ENCODE data around the gene LSM14B. TPM values are rescaled to one million over a fixed set of nuclear protein-coding genes. Genes with fewer than 3 reads are reported as not detected.

The LSM14B gene
- total RNA-seq, 2 donors from 2014 or later: 39.7 to 87.1 TPM

DNA sequence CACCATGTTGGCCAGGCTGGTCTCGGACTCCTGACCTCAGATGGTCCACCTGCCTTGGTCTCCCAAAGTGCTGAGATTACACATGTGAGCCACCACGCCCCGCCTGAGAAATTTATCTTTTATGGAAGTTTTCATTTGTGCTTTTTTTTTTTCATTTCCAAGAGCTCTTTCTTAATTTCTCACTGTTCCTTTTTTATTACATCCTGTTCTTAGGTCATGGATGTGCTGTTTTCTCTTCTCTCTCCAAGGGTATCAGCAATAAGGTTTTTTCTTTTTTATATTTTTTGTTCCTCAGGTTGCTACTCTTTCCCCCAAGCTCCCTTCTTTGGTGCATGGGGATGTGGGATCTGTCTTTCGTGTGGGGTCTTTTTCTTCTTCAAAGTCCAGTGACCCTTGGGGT, 21.2 kb upstream of the LSM14B start:
- TF ChIP-seq POLR2AphosphoS5 (IDR thresholded peaks at IDR 0.05): no peak
- no peak for TF ChIP-seq POLR2A (IDR thresholded peaks at IDR 0.05)
- TF ChIP-seq, protein P1, sequence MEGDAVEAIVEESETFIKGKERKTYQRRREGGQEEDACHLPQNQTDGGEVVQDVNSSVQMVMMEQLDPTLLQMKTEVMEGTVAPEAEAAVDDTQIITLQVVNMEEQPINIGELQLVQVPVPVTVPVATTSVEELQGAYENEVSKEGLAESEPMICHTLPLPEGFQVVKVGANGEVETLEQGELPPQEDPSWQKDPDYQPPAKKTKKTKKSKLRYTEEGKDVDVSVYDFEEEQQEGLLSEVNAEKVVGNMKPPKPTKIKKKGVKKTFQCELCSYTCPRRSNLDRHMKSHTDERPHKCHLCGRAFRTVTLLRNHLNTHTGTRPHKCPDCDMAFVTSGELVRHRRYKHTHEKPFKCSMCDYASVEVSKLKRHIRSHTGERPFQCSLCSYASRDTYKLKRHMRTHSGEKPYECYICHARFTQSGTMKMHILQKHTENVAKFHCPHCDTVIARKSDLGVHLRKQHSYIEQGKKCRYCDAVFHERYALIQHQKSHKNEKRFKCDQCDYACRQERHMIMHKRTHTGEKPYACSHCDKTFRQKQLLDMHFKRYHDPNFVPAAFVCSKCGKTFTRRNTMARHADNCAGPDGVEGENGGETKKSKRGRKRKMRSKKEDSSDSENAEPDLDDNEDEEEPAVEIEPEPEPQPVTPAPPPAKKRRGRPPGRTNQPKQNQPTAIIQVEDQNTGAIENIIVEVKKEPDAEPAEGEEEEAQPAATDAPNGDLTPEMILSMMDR (IDR thresholded peaks at IDR 0.05): no peak
- no peak for DNase-seq (ENCODE audit: low spot score)
- Histone ChIP-seq H3K36me3 (no peaks in the 10 kb centered on the region), H3K9me3 (no peaks in the 10 kb centered on the region), H3K27me3 (replicated peaks; ENCODE audit: insufficient read depth) (no peaks in the 10 kb centered on the region), H3K4me1 (replicated peaks) (no peaks in the 10 kb centered on the region), H3K27ac (no peak overlapping the region), H3K4me3 (no peak overlapping the region)
- intact Hi-C loops (cut with DNase I): no loop called here
- 91% methylated on average over 4 of the region's 4 CpGs for WGBS

DNA sequence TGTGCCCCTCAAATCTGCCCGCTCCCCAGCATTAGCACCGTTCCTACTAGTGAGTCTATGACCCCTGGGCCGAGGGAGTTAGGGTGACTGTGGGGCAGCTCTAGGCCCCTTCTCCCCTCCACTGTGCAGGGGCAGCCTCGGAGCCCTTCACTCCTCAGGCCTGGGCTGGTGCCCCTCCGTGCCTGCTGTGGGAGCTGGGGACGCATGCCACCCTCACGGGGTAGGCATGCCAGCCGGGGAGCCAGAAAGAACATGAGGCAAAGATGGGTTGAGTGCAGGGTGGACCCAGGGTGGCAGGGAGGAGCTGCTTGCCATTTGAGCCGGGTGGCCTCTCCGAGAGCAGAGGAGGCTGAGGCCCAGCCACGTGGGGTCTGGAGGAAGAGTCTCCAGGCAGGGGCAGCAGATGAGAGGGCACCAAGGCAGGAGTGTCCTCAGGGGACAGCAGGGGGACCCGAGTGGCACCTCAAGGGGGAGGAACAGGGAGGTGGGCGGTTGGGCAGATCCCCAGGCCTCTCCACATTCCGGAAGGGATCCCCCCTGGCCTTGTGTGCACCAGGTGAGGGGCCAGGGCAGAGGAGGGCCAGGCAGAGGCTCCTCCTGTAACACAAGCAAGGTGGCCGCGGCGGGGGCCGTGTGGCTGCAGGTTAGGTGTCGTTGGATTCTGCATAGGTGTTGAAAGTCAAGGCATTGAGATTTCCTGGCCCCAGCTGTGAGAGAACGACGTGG, 18.6 kb upstream of the LSM14B start:
- no peak for TF ChIP-seq POLR2AphosphoS5 (IDR thresholded peaks at IDR 0.05)
- TF ChIP-seq, protein P1 (IDR thresholded peaks at IDR 0.05): no peak
- no peak for TF ChIP-seq POLR2A (IDR thresholded peaks at IDR 0.05)
- Histone ChIP-seq H3K27me3 (replicated peaks; ENCODE audit: insufficient read depth) (no peaks in the 10 kb centered on the region), H3K9me3 (no peaks in the 10 kb centered on the region), H3K4me3 (no peak overlapping the region), H3K36me3 (no peaks in the 10 kb centered on the region), H3K27ac (no peak overlapping the region), H3K4me1 (replicated peaks) (no peaks in the 10 kb centered on the region)
- intact Hi-C loops (cut with DNase I): no loop called here
- no peak for DNase-seq (ENCODE audit: low spot score)
- 81% methylated on average over 21 of the region's 21 CpGs for WGBS

DNA sequence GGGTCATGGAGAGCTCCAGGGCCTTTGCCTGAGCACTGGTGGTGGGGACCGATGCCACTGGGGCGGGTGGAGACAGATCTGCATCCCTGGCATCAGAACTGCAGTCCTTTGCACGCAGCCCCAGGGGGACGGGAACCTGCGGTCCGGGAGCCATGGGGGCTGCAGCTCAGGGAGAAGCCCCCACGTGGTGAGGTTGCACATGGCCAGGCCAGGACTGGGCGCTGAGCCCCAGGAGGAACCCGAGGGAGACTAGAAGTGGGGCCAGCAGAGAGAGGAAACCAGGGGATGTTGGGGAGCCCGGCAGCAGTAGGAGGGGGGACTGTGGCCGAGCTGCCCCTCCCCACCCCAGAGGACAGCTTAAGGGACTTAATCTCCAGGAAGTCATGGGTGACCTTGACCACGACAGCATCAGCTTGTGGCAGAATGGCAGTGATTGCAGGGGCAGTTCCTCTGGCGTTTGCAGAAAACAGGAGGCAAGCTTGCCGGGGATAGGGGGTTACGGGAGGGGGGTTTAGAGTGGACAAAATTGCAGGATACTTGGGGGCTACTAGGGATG, 18.0 kb upstream of the LSM14B start:
- DNase-seq (ENCODE audit: low spot score): no peak
- Histone ChIP-seq H3K27me3 (replicated peaks; ENCODE audit: insufficient read depth) (no peaks in the 10 kb centered on the region), H3K9me3 (no peaks in the 10 kb centered on the region), H3K27ac (no peak overlapping the region), H3K4me3 (no peak overlapping the region), H3K4me1 (replicated peaks) (no peaks in the 10 kb centered on the region), H3K36me3 (no peaks in the 10 kb centered on the region)
- intact Hi-C loops (cut with DNase I): no loop called here
- WGBS: 39% methylated on average over 15 of the region's 15 CpGs
- TF ChIP-seq POLR2AphosphoS5 (IDR thresholded peaks at IDR 0.05): no peak
- no peak for TF ChIP-seq POLR2A (IDR thresholded peaks at IDR 0.05)
- TF ChIP-seq, protein P1 (IDR thresholded peaks at IDR 0.05): no peak

DNA sequence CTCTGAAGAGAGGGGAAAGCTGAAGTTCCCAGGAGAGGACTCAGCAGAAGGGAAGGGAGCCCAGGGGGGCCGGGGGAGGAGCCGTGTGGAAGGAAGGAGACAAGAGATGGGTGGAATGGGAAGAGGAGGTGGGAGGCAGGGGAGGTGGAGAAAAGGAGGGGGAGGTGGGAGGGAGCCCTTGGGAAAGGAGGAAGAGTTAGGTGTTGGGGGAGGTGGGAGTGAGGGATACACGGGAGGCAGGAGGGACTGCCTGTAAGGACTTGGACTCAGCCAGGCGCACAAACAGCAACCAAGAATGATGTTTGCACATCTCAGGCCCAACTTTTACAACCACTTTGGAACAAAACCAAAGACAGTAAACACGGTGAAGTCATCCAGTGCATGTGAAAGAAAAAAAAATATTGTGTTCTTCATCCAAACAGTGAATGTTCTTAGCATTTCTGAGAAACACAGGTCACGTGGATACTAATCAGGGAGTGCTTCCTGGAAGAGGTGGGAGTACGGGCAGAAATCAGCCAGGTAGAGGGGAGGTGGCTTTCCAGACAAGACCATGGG, 17.4 kb upstream of the LSM14B start:
- Histone ChIP-seq H3K27me3 (replicated peaks; ENCODE audit: insufficient read depth) (no peaks in the 10 kb centered on the region), H3K4me1 (replicated peaks) (no peaks in the 10 kb centered on the region), H3K27ac (no peak overlapping the region), H3K36me3 (no peaks in the 10 kb centered on the region), H3K9me3 (no peaks in the 10 kb centered on the region), H3K4me3 (no peak overlapping the region)
- 9% methylated on average over 7 of the region's 7 CpGs for WGBS
- peak; percentile 53 for DNase-seq (ENCODE audit: low spot score)
- intact Hi-C loops (cut with DNase I): no loop called here
- TF ChIP-seq POLR2AphosphoS5 (IDR thresholded peaks at IDR 0.05) (peak; percentile 75), POLR2A (IDR thresholded peaks at IDR 0.05) (no peak)

DNA sequence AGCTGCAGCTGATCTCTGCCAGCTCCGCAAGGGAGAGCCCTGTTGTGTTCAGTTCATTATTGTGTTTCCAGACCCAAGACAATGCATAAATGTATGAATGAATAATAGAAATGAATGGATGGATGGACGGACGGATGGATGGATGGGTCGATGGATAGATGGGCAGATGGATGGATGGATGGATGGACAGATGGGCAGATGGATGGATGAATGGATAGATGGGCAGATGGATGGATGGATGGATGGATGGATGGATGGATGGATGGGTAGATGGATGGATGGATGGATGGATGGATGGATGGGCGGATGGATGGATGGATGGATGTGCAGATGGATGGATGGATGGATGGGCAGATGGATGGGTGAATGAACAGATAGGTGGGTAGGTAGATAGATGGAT, 16.7 kb upstream of the LSM14B start:
- TF ChIP-seq POLR2AphosphoS5 (IDR thresholded peaks at IDR 0.05) (no peak), POLR2A (IDR thresholded peaks at IDR 0.05) (no peak)
- TF ChIP-seq, protein P1 (IDR thresholded peaks at IDR 0.05): no peak

More for the DNA sequence above, 16.7 kb upstream of the LSM14B start:
- Histone ChIP-seq H3K4me1 (replicated peaks) (no peaks in the 10 kb centered on the region), H3K9me3 (no peaks in the 10 kb centered on the region), H3K36me3 (no peaks in the 10 kb centered on the region), H3K27me3 (replicated peaks; ENCODE audit: insufficient read depth) (no peaks in the 10 kb centered on the region), H3K4me3 (no peak overlapping the region), H3K27ac (no peak overlapping the region)
- WGBS: 81% methylated on average over 5 of the region's 5 CpGs
- intact Hi-C loops (cut with DNase I): no loop called here
- DNase-seq (ENCODE audit: low spot score): no peak

Data from prostate gland (tissue), 2 donors.